NCI-H2227 (cell line): ENCODE results near the gene PARP11.

Experiments used
- DNase-seq: peaks from one replicate; lab custom pipeline; 2025; ENCODE audit not compliant: unreplicated experiment; lab: John Stamatoyannopoulos, UW

PARP11 gene

GRCh38 chr12:3827301-3828000 lies 45.7 kb downstream of the PARP11 start:
- DNase-seq = no peak

- no peak for DNase-seq
Observed at GRCh38 chr12:3821441-3821840, 51.8 kb downstream of the PARP11 start.

- DNase-seq = no peak
Observed at GRCh38 chr12:3820122-3820521, 53.1 kb downstream of the PARP11 start.

GRCh38 chr12:3816266-3816665 lies 56.9 kb downstream of the PARP11 start:
- no peak for DNase-seq

- no peak for DNase-seq
Observed at GRCh38 chr12:3815094-3815766, 58.0 kb downstream of the PARP11 start.

GRCh38 chr12:3810540-3810939 lies 62.7 kb downstream of the PARP11 start:
- DNase-seq = no peak

GRCh38 chr12:3810016-3810370 lies 63.2 kb downstream of the PARP11 start:
- DNase-seq = no peak

- DNase-seq = no peak
Observed at GRCh38 chr12:3809357-3810015, 63.7 kb downstream of the PARP11 start.

- DNase-seq = no peak
Observed at GRCh38 chr12:3805077-3805476, 68.1 kb downstream of the PARP11 start.

- DNase-seq = peak; percentile 71
Observed at GRCh38 chr12:3803865-3804472, 69.2 kb downstream of the PARP11 start.

- no peak for DNase-seq
Observed at GRCh38 chr12:3802721-3803120, 70.5 kb downstream of the PARP11 start.

GRCh38 chr12:3797531-3798048 lies 75.6 kb downstream of the PARP11 start:
- no peak for DNase-seq

- no peak for DNase-seq
Observed at GRCh38 chr12:3795492-3796133, 77.6 kb downstream of the PARP11 start.

GRCh38 chr12:3795066-3795465 lies 78.1 kb downstream of the PARP11 start:
- peak; percentile 78 for DNase-seq

GRCh38 chr12:3792623-3793288 lies 80.4 kb downstream of the PARP11 start:
- no peak for DNase-seq

GRCh38 chr12:3791256-3791874 lies 81.8 kb downstream of the PARP11 start:
- no peak for DNase-seq

GRCh38 chr12:3790642-3791041 lies 82.6 kb downstream of the PARP11 start:
- DNase-seq = peak; percentile 38

GRCh38 chr12:3789838-3790237 lies 83.4 kb downstream of the PARP11 start:
- no peak for DNase-seq

GRCh38 chr12:3777206-3777809 lies 95.9 kb downstream of the PARP11 start:
- DNase-seq = peak; percentile 40
